HG03354 (cell line): Measurements from ENCODE around the gene CYP24A1.

Experiments
- ATAC-seq: cut with Tn5 transposase; IDR thresholded peaks from one replicate; pipeline ENCODE4 v1.9.1; 2021; ENCODE audit warnings: mild to moderate bottlenecking; ENCODE audit not compliant: unreplicated experiment, poor library complexity, severe bottlenecking

Gene CYP24A1

DNA sequence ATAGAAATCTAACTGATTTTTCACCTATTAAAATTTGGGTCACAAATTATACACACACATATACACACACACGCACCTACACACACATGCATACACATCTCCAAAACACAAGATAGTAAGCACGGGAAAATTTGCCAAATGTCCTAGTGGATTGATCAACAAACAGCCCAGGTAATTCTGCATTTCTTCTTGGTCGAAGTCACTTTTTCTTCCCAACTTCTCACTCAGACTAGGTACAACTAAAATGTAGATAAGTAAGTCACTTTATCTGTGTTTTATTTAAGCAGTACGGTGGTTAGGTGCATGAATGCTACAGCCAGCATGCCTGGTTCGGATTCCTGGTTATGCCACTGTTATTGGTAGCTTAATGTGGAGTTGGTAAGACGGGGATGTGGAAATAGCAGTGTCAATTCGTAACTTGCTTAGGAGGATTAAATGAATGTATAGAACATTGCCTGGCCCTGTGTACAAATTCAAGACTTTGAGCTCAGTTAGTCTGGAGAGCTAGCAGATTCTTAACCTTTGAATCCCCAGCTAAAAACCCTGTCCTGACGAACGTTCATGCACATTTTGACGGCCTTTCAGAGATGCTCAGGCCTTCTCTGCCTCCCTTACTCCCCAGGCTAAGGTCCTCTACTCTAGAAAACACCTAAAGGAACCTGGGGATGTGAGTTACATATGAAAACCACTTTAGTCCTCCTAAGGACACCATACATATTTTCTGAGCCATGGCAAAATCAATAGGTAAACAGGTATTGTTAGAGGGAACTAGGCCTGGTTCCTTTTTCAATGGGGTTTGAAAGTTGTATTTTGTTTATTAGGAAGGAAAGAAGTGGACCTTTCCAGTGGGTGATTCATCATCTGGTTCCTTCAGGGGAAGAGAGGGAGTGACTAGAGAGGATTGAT, 50.9 kb downstream of the CYP24A1 start:
- ATAC-seq: no peak

DNA sequence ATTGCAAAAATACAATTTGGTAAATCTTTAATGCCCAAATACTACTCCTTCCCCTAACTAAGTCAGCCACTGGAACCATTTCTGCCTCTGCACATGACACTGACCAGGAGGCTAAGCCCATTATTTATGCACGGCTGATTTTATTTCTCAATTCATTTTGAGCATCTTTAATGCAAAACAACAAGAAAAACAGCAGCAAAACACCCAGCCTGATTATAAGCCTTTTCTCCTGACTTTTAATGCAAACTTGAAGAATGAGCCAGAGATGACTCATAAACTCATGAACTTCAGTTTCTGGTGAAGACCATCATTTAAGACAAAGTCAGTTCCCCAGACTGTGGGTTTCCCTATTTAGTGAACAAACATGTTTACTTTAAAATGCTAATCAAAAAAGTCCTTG, 51.6 kb downstream of the CYP24A1 start:
- ATAC-seq: peak; percentile 68

DNA sequence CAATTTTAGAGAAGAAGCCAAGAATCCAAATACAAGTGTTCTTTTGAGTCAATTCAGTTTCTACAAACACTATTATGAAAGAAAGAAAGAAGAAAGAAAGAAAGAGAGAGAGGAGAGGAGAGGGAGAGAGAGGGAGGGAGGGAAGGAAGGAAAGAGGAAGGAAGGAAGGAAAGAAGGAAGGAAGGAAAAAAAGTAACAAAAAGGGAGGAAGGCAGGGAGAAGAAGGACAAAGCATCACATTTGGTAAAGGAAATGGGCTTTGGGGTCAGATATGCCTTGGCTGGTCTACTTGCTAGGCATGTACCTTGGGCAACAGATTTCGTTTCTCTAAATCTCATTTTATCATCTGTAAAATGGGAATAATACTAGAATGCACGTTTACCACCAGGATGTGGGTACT, 54.0 kb downstream of the CYP24A1 start:
- ATAC-seq: no peak

DNA sequence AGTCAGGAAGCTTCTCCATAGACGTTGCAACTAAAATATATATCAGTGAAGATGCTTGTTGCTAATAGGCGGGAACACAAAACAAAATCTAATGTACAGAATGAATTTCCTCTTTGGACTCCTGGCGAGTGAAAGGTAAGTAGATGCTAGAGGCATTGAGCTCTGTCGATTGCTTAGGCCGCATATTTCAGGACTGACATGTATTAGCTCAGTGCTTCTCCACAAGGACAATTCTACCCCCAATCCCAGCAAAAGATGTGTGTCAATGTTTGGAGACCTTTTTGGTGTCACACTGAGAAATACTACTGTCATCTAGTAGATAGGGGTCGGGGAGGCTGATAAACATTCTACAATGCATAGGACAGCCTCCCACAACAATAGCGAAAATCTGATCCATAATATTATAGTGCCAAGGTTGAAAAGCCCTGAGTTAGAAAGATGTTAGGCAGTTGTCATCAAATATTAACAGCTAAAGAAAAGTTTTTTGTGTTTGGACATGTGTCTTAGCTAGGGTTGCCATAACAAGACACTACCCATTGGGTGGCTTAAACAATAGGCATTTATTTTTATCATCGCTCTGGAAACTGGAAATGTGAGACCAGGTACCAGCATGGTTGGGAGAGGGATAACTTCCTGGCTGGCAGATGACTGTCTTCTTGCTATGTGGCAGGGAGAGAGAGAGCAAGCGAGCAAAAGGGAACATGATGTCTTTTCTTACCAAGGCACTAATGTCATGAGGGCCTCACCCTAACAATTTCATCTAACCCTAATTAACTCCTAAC, 55.4 kb downstream of the CYP24A1 start:
- no peak for ATAC-seq

DNA sequence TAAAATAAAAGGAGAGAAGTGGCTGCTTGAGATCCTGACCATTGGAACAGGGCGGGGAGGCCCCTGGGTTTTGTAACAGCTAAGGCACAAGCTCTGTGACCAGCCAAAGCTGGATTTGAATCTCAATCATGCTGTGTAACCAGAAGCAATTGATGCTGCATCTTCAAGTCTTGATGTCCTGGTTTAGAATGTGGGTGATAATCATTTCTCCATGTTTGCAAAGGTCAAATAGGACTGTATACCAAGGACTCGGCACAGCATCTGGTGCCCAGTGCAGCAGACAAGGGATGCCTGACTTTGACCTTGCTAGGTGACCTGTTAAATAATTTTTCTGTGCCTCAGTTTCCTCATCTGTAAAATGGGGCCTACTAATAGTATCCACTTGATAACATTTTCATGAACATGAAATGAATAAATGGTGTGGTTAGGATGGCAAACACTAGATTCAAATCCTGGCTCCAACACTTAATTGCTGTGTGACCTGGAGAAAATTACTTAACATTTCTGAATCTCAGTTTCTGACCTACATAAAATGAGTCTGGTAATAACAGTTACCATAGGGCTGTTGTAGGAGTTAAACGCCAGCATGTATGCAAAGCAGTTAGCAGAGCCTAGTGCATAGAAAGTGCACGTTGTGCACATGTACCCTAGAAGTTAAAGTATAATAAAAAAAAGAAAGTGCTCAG, 57.1 kb downstream of the CYP24A1 start:
- ATAC-seq: no peak

DNA sequence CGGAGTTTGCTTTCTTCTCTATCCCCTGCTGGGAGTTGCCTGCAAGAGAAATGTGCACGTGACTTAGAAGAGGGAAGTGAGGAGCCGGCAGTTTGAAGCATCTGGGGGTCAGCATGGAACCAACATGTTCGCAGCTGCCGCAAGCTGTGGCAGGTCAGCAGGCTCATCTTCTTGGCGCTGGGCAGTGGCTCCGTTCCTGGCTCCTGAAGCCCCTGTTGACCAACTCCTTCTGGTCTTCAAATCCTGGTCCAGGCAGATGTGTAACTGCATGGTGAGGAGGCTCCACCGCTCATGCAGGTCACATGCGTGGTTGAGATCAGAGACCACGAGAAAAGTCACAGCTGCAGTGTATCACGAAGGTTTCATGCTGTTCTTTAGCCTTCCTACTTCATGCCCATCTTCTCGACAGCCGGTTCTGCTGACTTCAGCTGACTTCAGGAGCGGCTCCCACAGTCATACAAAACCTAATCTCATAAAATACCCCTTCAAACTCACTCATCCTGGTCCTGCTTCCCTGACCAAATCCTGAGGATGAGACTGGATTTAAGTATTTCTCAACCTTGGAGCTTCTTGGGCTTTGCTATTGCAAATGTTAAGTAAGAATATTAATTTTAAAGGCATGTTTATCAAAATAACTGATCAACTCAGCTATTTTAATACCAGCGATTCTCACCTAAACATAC, 58.5 kb downstream of the CYP24A1 start:
- ATAC-seq: no peak

DNA sequence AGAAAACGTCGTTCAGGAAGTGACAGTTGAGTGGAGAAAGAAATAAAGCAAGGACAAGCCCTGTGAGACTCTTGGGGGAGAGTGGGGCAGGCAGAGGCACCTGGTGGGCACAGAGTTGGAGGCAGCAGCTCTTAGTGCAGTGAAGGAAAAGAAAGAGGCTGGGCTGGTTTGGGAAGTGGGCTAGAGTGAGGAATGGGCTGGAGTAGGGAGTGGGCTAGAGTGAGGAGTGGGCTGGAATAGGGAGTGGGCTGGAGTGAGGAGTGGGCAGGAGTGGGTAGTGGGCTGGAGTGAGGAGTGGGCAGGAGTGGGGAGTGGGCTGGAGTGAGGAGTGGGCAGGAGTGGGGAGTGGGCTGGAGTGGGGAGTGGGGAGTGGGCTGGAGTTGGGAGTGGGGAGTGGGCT, 59.7 kb downstream of the CYP24A1 start:
- no peak for ATAC-seq

DNA sequence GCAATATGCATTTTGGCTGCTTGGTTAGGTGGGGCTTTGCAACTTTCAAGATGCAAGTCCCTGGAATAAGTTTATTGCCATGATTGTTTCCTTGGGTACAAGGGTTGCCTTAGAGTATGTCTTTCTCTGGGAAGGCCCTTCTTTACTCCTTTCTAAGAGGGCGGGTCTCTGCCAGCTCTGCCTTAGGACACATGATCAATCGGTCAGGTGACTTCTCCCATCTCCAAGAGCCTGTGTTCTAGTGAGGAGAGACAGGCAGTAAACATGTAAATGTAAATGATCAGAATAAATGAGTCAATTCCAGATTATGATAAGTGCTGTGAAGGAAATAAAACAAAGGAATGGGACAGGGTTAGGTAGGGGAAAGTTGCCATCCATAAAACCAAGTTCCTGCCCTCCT, 60.2 kb downstream of the CYP24A1 start:
- no peak for ATAC-seq

DNA sequence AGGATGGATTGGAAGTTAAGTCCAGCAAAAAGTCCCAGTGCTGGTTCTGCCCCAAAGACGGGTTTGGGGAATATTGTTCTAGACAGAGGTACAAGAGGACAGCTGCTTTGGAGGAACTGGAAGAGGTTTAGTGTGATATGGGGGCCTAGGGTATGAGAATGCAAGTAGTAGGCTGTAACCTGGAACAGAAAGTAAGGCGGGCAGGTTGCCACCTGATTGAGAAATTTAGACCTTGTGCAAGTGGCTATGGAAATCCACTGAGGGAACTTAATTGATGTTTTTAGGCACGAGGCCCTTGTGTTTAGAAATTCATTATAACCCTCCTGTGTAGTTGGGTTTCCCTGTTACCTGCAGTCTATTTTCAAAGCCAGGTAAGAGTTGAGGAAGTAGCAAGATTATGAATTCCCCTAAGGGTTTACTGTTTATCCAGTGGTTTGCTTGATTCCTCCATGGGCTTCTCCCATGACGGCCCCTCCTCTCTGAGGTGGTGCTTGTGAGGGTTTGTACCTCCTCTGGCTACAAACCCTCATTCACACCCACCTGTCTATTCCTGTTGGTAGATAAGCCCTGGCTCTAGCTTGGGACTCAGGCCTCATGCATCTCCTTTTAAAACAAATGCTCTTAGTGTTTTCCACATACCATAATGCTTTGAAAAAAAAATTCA, 61.4 kb downstream of the CYP24A1 start:
- no peak for ATAC-seq

DNA sequence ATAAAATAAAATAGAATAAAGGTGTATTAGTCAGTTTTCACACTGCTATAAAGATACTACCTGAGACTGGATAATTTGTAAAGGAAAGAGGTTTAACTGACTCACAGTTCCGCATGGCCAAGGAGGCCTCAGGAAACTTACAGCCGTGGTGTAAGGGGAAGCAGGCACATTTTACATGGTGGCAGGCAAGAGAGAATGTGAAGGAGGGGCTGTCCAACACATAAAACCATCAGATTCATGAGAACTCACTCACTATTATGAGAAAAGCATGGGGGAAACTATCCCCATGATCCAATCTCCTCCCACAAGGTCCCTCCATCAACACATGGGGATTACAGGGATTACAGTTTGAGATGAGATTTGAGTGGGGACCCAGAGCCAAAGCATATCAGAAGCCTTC, 62.3 kb downstream of the CYP24A1 start:
- ATAC-seq: no peak

DNA sequence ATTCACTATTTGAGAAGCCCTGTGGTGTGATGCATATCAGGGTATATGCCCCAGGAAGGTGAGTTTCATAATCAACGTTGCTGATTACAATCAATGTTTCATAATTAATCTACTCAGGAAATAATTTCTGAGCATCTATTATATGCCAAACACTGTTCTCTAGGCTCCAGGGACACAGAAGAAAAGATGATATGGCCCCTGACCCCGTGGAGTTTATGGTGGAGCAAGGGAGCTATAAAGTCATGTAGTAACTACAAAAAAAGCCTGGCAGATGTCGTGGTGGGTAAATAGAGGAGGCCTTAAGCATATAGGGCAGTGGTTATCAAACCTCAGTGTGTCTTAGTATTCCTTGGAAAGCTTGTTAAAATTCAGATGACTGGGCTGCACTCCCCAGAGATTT, 63.3 kb downstream of the CYP24A1 start:
- ATAC-seq: no peak

DNA sequence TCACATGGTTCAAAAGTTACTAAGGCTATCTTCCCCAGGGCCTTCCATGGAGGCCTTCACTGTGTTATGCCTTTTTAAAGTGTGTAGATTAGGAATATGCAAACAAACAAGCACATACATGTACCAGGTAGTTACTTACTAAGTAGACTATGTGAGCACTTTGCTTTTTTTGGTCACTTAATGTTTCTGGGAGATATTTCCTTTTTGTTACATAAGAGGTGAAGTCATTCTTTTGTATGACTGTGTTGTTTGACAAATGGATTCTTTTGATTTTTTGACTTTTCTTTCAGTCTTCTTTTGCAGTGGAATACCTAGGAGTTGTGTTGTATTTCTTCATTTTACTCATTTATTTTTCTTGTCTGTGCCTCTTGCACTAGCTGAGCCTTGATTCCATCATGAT, 63.7 kb downstream of the CYP24A1 start:
- no peak for ATAC-seq

DNA sequence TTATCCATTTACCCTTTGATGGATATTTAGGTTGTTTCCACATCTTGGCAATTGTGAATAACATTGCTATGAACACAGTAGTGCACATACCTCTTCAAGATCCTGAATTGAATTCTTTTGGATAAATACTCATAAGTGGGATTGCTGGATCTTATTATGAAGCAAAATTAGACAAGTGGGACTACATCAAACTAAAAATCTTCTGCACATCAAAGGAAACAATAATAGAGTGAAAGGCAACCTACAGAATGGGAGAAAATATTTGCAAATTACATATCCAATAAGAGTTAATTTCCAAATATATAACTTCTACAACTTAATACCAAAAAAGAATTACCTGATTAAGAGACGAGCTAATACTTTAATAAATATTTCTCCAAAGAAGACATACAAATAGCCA, 65.0 kb downstream of the CYP24A1 start:
- ATAC-seq: no peak

DNA sequence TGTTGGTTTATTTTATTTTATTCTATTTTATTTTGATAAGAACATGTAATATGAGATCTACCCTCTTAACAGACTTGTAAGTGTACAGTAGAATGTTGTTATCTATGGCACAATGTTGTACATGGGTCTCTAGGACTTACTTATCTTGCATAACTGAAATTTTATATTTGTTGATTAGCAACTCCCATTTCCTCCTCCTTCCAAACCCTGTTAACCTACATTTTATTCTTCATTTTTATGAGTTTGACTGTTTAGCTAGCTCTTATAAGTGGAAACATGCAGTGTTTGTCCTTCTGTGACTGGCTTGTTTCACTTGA, 65.5 kb downstream of the CYP24A1 start:
- no peak for ATAC-seq

DNA sequence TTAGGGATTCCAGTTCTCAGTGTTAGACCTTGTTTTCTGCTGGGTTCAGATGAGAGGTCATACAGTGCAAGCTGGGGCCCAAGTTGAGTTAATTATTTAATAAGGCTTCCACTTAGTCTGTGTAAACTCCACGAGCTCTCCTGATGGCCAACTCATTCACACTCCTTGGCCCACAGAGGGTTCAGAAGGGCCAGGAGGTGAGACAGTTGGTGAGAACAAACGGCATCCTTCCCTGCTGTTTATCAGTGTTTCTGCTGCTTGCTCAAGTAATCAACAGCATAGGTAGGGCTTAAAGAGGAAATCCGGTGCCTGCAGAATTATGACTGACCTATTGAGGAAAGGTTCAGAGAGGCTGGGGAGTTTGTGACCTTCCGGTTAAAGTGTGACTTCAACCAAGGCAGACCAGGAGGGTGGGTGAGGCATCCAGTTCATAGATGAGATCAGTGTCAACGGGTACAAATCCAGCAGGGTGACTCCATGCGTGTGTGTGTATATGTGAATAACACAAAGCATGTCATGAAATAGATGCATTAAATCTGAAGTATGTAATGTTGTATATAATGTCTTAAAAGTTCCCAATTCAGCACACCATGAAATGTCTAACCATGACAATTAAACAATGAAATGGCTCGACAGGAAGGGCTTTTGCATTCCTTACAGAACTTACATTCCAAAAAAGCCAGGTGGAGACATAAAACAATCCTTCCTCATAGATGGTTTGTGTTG, 66.0 kb downstream of the CYP24A1 start:
- ATAC-seq: no peak

DNA sequence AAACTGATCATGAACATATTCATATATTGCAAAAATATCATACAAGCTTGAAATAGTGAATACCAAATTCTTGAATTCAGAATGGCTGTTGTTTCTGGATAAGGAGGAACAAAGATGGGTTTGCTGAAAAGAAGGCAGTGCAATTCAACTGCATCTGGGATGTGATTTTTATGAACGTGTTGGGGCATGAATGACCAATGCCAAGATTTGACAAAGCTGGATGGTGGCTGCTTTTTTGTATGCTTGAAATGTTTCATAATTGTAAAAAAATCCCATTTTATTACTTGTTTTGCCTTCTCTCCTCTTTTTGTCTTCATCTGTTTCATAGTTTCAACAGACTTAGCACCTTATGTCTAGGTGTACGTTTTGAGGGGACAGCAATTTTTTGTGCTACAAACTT, 66.6 kb downstream of the CYP24A1 start:
- no peak for ATAC-seq

DNA sequence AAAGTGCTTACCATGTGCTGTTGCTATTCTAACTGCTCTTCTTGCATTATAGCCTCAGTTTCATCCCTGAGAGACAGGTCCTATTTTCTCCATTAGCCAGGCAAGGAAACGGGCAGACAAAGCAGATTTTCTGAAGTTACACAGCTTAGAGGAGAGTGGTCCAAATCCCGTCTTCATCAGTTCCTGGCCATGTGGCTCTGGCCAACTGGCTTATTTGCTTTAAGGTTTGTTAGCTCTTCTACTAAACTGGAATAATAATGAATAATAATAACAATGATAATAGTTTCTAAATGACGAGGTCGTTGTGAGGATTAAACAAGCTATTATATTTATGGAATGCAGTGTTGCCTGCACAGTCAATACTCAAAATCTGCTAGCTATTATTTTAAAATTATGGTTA, 67.6 kb downstream of the CYP24A1 start:
- no peak for ATAC-seq

DNA sequence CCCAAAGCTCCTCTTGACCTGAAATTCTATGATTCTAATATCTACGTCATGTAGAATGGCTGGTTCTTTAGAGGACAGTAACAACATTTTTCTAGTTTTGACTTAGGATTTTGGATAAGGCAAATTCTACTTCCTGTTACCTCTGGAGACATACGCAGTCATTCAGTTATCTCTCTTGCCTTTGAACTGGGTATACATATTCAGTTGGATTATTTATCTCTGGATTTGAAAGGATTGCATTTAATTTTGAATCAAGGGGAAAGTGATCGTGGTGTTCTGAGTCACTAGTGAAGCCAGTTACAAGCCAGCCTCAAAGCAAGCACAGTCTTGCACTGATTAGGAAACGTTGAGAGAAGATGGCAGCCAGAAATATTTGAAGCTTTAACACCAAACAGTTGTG, 68.1 kb downstream of the CYP24A1 start:
- ATAC-seq: no peak

DNA sequence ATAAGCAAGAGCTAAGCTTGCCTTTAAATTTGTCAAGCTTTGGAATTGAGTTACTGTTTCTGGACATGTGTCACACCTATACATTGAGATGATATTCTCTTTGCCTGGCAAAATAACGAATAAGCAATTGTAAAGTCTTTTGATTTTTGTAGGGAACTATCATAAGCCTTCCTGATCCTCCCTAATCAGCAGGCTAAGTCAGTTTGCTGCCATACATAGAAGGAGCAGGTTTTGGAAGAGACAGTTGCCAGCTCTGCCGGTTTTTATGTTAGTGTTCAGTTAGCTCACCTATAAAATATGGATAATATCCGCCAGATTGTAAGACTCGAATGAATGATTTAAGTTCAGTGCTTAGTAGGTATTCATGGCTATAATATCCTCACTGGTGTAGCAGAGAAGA, 69.0 kb downstream of the CYP24A1 start:
- no peak for ATAC-seq
